ENCODE results near the gene CCBE1.
"Not testable (repeated sequence)": the region's sequence is repeated elsewhere in the genome, so short reads cannot be mapped to it uniquely, and the experiment has no call there.

CCBE1 gene

GRCh38 chr18:59650266-59650820 lies 46.9 kb downstream of the CCBE1 start:
- no peak for DNase-seq

GRCh38 chr18:59649591-59649990 lies 47.6 kb downstream of the CCBE1 start:
- no peak for DNase-seq

- DNase-seq: not testable (repeated sequence)
These were observed 48.8 kb downstream of the CCBE1 start for GRCh38 chr18:59648469-59648868.

- no peak for DNase-seq
These were observed 50.3 kb downstream of the CCBE1 start for GRCh38 chr18:59646963-59647307.

GRCh38 chr18:59646228-59646962 lies 50.8 kb downstream of the CCBE1 start:
- no peak for DNase-seq

- no peak for DNase-seq
These were observed 53.5 kb downstream of the CCBE1 start for GRCh38 chr18:59643740-59644139.

GRCh38 chr18:59640721-59641120 lies 56.5 kb downstream of the CCBE1 start:
- DNase-seq: no peak

GRCh38 chr18:59639821-59640220 lies 57.4 kb downstream of the CCBE1 start:
- no peak for DNase-seq

- no peak for DNase-seq
These were observed 58.1 kb downstream of the CCBE1 start for GRCh38 chr18:59639136-59639535.

- DNase-seq: no peak
These were observed 63.2 kb downstream of the CCBE1 start for GRCh38 chr18:59633961-59634485.

- no peak for DNase-seq
These were observed 63.9 kb downstream of the CCBE1 start for GRCh38 chr18:59633317-59633716.

GRCh38 chr18:59631583-59632181 lies 65.5 kb downstream of the CCBE1 start:
- DNase-seq: no peak

GRCh38 chr18:59629894-59630293 lies 67.3 kb downstream of the CCBE1 start:
- no peak for DNase-seq

GRCh38 chr18:59628995-59629394 lies 68.2 kb downstream of the CCBE1 start:
- DNase-seq: no peak

GRCh38 chr18:59627414-59627813 lies 69.8 kb downstream of the CCBE1 start:
- DNase-seq: no peak

- DNase-seq: no peak
These were observed 72.9 kb downstream of the CCBE1 start for GRCh38 chr18:59624369-59624765.

GRCh38 chr18:59623456-59624368 lies 73.5 kb downstream of the CCBE1 start:
- DNase-seq: no peak

- no peak for DNase-seq
These were observed 76.2 kb downstream of the CCBE1 start for GRCh38 chr18:59621027-59621426.

GRCh38 chr18:59620381-59620780 lies 76.8 kb downstream of the CCBE1 start:
- no peak for DNase-seq

GRCh38 chr18:59619816-59620215 lies 77.4 kb downstream of the CCBE1 start:
- DNase-seq: no peak

- DNase-seq: no peak
These were observed 79.7 kb downstream of the CCBE1 start for GRCh38 chr18:59617468-59617932.

- no peak for DNase-seq
These were observed 80.7 kb downstream of the CCBE1 start for GRCh38 chr18:59616501-59616900.

- no peak for DNase-seq
These were observed 83.3 kb downstream of the CCBE1 start for GRCh38 chr18:59613903-59614302.

Data from activated CD4-positive, alpha-beta T cell treated with anti-CD3 and anti-CD28 coated beads for 4 hours (primary cell).